AG10803 (cell line): ENCODE measurements around the gene EPHX1.
A peak's percentile ranks its signal among the peaks of the same experiment; 100 is the strongest.
"Not testable (repeated sequence)": the region's sequence is repeated elsewhere in the genome, so short reads cannot be mapped to it uniquely, and the experiment has no call there.

Experiments used
- DNase-seq: peaks from one replicate; pipeline ENCODE4 v3.0.0; 2010; ENCODE audit warnings: low read depth
- H3K4me3 ChIP-seq: 2 replicates; pipeline ENCODE4 v1.5.1; 2011; ENCODE audit warnings: mild to moderate bottlenecking, low read length, control low read depth
- CTCF ChIP-seq: conservative IDR thresholded peaks from 2 replicates; pipeline ENCODE4 v1.5.1; 2011; ENCODE audit warnings: mild to moderate bottlenecking, low read length, control low read depth, inconsistent platforms

EPHX1 gene

GRCh38 chr1:225830841-225831240 is 20.9 kb downstream of the EPHX1 start:
- no peak for TF ChIP-seq CTCF
- no peak for DNase-seq
- H3K4me3 ChIP-seq, result no peak overlapping the region

GRCh38 chr1:225834417-225835329 is 24.7 kb downstream of the EPHX1 start:
- no peak for TF ChIP-seq CTCF
- H3K4me3 ChIP-seq, result no peak overlapping the region
- peak; percentile 93 for DNase-seq

- no peak for TF ChIP-seq CTCF
- H3K4me3 ChIP-seq, result no peak overlapping the region
- DNase-seq, result peak; percentile 69
Measured at GRCh38 chr1:225835856-225836255, 25.9 kb downstream of the EPHX1 start.

GRCh38 chr1:225836296-225836695 is 26.4 kb downstream of the EPHX1 start:
- DNase-seq, H3K4me3 ChIP-seq: not testable (repeated sequence)

GRCh38 chr1:225838793-225839192 is 28.9 kb downstream of the EPHX1 start:
- no peak overlapping the region for H3K4me3 ChIP-seq
- TF ChIP-seq CTCF, result no peak
- no peak for DNase-seq

GRCh38 chr1:225840223-225840610 is 30.3 kb downstream of the EPHX1 start:
- TF ChIP-seq CTCF, result no peak
- H3K4me3 ChIP-seq, result no peak overlapping the region
- DNase-seq, result no peak

GRCh38 chr1:225840713-225841112 is 30.8 kb downstream of the EPHX1 start:
- no peak for DNase-seq
- no peak for TF ChIP-seq CTCF
- H3K4me3 ChIP-seq, result no peak overlapping the region
